Nucleus accumbens (tissue), 56 donors: ENCODE data around the gene AFAP1.

ENCODE experiments used
- DNase-seq, 56 donors: peaks; one replicate each; lab custom pipeline; 2025; lab: John Stamatoyannopoulos, UW

AFAP1 gene

DNA sequence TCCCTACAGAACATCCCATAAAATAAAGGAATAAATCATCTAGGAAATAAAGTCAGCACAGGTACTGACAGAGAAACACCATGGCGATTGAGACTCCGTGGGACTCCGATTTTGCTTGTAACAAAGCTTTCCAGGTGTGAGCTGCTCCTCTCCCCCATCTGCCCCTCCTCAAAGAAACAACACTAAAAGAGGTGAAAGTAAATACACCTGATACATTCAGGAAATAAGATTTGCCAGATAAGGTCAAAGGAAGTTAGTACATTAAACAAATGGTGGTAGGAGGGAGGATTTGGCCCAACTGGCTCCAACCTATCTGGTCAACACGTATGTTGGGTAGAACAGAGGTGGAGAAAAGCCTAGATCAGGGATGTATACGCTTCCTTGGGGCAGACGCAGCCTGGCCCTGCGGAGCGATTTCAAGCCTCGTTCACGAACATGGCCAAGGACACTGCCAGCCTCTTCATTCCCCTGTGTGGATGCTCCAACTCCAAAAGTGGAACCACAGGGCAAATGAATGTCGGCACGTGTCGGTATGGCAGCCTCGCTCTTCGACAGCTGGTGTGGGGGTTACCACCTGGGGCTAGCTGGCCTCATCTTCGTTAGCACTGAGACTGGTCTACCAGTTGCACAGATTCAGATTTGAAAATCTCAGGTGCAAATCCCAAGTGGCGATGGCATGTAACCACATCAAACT is 162.5 kb downstream of the AFAP1 start:
- DNase-seq = no peak

- no peak for DNase-seq
These were observed 164.3 kb downstream of the AFAP1 start for GRCh38 chr4:7775396-7775795.

DNA sequence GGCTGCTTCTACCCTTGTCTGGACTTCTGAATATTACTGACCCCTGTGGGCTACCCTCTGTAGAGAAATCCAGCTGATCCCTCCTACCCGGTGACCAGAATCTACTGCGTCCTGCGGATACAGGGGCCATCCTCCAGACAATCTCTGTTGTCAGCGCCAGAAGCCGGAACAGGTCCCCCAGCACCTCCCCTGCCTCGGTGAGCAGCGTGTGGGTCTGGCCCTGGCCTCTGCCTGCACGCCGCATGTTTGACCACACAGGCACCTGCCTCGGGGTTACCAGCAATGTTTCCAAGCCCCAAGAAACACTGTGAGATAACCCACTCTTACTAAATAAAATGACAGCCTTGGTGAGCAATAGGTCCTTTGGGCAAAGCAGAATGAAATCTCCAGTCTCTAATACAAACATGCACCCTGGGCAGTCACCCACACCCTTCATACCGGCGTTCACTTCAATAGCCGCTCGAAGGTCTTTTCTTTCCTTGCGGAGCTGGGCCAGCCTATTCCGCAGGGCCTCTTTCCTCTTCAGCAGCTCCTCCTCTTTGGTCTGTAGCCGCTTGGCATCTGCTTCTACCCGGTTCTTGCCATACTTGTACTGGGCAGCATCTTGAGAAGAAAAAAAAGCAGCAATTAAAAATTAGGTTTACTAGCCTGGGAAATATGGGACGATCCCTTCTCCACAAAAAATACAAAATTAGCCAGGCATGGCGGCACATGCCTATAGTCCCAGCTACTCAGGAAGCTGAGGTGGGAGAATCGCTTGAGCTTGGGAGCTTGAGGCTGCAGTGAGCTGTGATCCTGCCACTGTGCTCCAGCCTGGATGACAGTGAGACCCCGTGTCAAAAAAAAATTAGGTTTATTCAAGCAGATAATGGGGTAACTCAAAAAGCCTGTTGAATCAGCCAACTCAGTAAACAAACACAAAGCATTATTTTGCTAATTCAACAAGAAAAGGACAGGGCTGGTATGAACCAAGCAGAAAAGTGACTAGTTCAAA is 165.1 kb downstream of the AFAP1 start:
- DNase-seq = peak in 5 of 56 donors; percentile 22 to 37 (median 26)

DNA sequence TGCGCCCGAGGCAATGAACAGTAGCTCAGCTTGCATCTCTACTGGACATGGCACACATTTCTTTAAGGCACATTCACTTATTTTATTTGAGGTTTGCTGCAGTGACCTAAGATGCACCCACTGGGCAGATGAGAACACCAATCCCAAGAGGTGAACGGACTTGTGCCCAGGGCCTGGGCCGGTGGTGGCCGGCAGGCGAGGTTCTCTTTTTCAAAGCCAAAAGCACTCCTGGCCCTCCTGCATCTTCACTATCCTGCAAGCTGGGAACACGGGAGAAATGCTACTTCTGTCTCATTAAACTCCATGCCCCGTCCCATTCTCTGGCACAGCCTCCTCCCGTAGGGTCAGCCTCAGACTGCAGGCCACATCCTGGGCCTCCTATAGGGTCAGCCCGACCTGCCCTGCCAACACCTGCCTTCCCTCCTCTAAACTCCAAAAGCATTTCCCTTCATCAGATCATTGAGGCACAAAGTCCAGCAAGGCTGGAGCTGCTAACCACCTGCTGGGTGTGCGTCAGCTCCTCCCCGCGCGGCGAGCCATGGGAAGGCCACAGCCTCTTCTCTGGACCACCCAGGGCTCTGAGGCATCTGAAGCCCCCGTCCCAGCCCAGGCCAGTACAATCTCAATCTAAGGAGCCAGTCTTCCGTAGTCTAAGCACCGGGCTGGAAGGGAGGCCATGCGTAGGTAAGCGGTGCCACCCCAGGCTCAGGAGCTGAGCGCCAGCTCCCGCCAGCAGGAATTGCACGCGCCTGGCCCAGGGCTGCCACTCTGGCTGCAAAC is 166.1 kb downstream of the AFAP1 start:
- DNase-seq = no peak

DNA sequence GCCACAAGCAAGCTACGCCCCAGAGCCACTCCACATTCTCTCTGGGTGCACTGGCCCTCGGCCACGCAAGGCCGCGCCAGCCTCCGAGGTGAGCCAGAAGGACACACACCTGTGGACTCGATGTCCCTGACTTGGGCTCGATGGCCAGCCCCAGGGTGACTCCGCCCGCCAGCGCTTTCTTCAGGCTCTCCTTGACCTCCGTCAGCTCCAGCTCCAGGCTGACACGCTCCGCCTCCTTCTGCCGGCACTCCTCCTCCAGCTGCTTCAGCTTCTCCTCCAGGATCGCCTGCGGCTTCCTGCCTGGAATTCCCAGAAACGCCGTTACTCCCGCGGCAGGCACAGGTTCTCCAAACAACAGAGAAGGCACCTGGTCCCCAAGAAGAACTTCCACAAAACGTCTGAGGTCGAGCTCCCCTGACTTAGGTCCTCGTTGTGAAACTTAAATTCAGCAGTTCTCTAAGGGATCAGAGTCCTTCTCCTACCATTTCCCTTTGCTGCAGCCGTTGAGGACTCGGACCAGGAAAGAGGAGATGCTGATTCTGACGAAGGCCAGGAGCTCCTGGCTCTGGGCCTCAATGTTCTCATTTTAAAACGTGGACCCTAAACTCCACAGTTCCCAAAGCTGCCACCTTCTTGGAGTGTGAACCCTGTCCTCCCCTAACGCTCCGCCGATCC is 166.8 kb downstream of the AFAP1 start:
- DNase-seq = no peak

GRCh38 chr4:7771541-7772507 is 167.8 kb downstream of the AFAP1 start:
- DNase-seq = no peak

- DNase-seq = peak in 29 of 56 donors; percentile 12 to 77 (median 45)
These were observed 168.6 kb downstream of the AFAP1 start for GRCh38 chr4:7771056-7771455.

DNA sequence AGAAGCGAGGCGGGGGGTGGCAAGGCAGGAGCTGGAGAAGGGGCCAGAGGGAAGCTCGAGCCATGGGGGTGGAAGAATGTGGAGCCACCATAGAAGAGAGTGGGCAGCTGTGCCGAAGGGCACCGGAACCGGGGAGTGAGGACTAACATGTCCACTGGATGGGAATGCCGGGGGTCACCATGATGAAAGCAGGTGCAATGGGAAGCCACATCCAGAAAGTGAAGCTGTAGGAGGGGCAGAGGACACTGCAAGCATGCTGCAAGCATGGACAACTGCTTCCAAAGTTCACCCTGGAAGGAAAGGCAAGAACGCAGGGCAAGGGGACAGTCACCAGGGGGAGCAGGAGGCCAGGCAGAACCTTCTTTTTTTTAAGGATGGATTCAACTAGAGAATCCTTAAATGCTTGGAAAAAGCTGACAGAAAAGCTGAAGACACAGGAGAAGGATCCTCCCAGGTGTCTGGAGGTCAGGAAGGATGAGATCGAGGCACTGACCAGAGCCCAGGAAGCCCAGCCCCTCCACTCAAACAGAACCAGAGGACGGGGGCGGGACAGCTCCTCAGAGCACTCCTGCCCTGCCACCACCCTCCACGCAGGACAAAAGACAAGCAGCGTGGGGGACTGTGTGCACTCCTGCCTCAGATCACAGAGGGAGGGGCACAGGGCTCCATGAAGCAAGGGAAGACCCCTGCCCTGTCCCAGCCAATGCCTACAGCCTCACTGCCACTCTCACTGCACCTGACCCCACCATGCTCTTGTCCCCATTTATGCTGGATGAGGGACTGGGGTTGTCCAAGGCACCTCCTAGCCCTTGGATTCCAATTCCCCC is 169.2 kb downstream of the AFAP1 start:
- peak in 5 of 56 donors; percentile 19 to 55 (median 20) for DNase-seq

GRCh38 chr4:7769396-7770223 is 170.1 kb downstream of the AFAP1 start:
- no peak for DNase-seq

DNA sequence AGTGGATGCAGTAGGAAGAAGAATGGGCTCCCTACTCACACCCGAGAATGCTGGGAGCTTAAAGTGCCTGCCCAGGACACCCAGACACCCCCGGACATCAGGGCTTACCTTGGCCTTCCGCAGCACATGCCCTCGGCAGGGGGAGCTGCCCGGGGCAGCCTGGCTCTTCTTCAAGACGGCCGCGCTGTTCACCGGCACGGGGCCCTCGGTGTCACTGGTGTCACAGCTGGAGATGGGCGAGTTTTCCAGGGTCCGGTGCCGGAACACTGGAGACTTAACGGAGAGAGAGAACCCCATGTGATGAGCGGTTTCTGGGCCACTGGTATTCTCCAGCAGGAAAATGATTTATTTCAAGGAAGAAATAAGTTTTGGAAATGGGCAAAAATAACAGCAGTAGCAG is 170.9 kb downstream of the AFAP1 start:
- DNase-seq = no peak

- DNase-seq = no peak
These were observed 171.7 kb downstream of the AFAP1 start for GRCh38 chr4:7767966-7768365.

- no peak for DNase-seq
These were observed 172.1 kb downstream of the AFAP1 start for GRCh38 chr4:7767526-7767925.

DNA sequence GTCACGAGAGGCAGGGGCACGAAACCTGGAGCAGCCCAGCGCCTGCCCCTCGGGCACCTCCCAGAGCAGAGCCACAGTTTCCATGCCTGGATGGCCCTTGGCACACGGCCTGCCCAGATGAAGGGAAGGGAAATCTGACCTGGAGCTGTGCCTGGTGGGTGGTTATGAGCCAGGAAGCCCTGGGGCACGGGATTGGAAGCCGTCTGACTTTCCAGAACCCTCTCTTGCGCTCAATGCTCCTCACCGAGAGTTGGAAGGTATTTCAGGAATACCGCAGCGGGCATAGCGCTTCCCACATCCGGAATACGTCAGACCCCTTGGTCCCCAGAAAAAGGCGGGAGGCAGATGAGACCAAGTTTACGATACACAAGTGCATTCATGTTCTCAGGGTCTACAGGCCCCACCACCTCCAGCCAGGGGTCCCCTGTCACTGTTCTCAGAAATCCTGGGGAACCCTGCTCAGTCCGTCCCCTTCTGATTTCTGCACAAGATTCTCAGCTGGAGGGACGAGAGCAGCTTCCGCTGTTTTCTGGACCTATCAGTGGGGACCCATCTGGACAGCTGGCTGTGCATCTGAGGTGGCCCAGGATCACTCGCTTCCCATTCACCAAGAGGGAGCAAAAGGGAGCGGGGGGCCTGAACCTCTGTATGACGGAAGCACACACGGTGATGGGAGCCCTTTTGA is 172.9 kb downstream of the AFAP1 start:
- DNase-seq = no peak

- DNase-seq = no peak
These were observed 173.6 kb downstream of the AFAP1 start for GRCh38 chr4:7766086-7766485.

DNA sequence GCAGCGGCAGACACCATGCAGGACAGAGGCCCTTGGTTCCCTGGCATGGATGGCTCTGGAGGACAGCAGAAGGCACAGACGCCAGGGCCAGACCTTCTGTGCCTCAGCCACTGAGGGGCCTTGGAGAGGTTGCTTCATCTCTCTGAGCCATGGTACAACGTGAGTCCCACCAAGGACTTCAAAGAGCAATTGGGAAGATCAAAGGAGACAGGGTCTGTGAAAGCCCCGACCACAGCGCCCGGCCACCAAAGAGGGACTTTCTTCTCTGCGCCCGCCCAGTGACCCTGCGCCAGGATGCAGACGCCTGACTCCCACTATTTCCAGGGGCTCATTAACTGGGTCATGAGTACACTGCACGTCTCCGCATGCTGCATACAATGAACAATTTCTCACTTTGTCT is 174.0 kb downstream of the AFAP1 start:
- DNase-seq = peak in 1 of 56 donors; percentile 7

GRCh38 chr4:7764466-7764865 is 175.2 kb downstream of the AFAP1 start:
- DNase-seq = no peak

GRCh38 chr4:7763788-7764187 is 175.9 kb downstream of the AFAP1 start:
- DNase-seq = no peak
